HUES6 (cell line): ENCODE results near the gene RTN4R.

Experiments used
- H3K27ac ChIP-seq: 2 replicates; pipeline ENCODE4 v1.7.0; 2013; ENCODE audit warnings: low read depth, mild to moderate bottlenecking, low read length, inconsistent platforms
- H3K27me3 ChIP-seq: 2 replicates; pipeline ENCODE4 v1.6.1; 2013; ENCODE audit warnings: low read length; ENCODE audit not compliant: control insufficient read depth, insufficient read depth
- H3K36me3 ChIP-seq: 2 replicates; pipeline ENCODE4 v1.6.1; 2013; ENCODE audit warnings: low read length; ENCODE audit not compliant: control insufficient read depth, insufficient read depth
- H3K4me1 ChIP-seq: 2 replicates; pipeline ENCODE4 v1.6.1; 2013; ENCODE audit warnings: low read length; ENCODE audit not compliant: control insufficient read depth, insufficient read depth
- H3K4me3 ChIP-seq: 2 replicates; pipeline ENCODE4 v1.5.1; 2013; ENCODE audit warnings: low read depth, low read length
- H3K9ac ChIP-seq: one replicate; pipeline ENCODE4 v1.6.1; 2013; ENCODE audit warnings: mild to moderate bottlenecking, low read length
- H3K9me3 ChIP-seq: 2 replicates; pipeline ENCODE4 v1.6.1; 2013; ENCODE audit warnings: low read depth, low read length; ENCODE audit not compliant: control insufficient read depth, insufficient read depth

The RTN4R gene

DNA sequence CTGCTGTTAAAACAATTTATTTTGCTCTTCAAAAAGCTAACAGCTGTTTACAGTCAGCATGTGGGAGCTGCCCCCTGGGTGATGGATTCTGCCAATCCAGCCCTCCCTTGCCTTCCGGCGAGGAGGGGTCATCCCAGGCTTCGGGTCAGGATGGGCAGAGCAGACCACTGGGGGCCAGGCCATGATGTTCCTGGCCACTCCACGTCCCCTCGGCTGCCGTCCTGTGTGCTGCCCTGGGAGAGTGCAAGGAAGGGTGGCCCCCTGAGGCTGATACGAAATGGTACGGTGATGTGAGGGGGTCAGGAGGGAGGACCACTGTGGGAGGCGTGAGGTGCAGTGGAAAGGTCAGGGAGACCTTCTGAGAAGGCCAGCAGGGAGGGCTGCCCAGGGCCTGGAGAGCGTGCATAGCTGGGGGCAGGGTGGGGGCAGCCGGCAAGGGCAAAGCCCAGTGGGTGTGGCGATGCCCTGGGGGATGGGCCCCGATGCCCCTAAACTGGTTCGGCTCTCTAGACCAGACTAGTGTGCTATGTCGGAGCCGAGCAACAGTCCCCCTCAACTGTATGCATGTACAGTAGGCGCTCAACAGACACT lies 41.3 kb downstream of the RTN4R start:
- no peaks in the 10 kb centered on the region for H3K27me3 ChIP-seq
- H3K9me3 ChIP-seq, result peaks cover 7% of the 10 kb centered on the region; the same call in 1 of the 2 replicates
- H3K9ac ChIP-seq, result no peak overlapping the region
- H3K4me1 ChIP-seq, result no peaks in the 10 kb centered on the region
- H3K36me3 ChIP-seq, result no peaks in the 10 kb centered on the region
- no peak overlapping the region for H3K27ac ChIP-seq
- no peak overlapping the region for H3K4me3 ChIP-seq

- no peaks in the 10 kb centered on the region for H3K4me1 ChIP-seq
- H3K4me3 ChIP-seq, result no peak overlapping the region
- H3K27ac ChIP-seq, result no peak overlapping the region
- peaks cover 7% of the 10 kb centered on the region; the same call in 1 of the 2 replicates for H3K9me3 ChIP-seq
- no peak overlapping the region for H3K9ac ChIP-seq
- H3K27me3 ChIP-seq, result no peaks in the 10 kb centered on the region
- H3K36me3 ChIP-seq, result no peaks in the 10 kb centered on the region
These were observed 41.9 kb downstream of the RTN4R start for GRCh38 chr22:20226077-20226716.

GRCh38 chr22:20225693-20225966 lies 42.5 kb downstream of the RTN4R start:
- no peaks in the 10 kb centered on the region for H3K4me1 ChIP-seq
- no peak overlapping the region for H3K4me3 ChIP-seq
- H3K9me3 ChIP-seq, result peaks cover 7% of the 10 kb centered on the region; the same call in 1 of the 2 replicates
- no peak overlapping the region for H3K9ac ChIP-seq
- no peak overlapping the region for H3K27ac ChIP-seq
- H3K36me3 ChIP-seq, result no peaks in the 10 kb centered on the region
- H3K27me3 ChIP-seq, result no peaks in the 10 kb centered on the region

DNA sequence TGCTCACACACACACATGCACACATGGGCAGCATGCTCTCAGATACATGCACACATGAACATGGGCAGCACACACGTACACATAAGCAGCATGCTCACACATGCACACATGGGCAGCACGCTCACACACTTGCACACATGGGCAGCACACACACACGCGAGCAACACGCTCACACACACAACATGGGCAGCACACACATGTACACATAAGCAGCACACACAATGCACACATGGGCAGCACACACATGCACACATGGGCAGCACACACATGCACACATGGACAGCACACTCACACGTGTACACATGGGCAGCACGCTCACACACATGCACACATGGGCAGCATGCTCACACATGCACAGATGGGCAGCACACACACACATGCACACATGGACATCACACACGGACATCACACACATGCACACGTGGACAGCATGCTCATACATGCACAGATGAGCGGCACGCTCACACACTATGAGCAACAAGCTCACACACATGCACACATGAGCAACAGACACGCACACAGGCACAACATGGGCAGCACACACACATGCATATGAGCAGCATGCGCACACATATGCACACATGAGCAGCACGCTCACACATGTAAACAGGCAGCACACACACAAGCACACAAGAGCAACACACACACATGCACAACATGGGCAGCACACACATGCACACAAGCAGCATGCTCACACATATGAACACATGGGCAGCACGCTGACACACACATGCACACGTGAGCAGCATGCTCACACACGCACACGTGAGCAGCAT lies 43.0 kb downstream of the RTN4R start:
- Histone ChIP-seq H3K27me3 (no peaks in the 10 kb centered on the region), H3K4me1 (no peaks in the 10 kb centered on the region)

DNA sequence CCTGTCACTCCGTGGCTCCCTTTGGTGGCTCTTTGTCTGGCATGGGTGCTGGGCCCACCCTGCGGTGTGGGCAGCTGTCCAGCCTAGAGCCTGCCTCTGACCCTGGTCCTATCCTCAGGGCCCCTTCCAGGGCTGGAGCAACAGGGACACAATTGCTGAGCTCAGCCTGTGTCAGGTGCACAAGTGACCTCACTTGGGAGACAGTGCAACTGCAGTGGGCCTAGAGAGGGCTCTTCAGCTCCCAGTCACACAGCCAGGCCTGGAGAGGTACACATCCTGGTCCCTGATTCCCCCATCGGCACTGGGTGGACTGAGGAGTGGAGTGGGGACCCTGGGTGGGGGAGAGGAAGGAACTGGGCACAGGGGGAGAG lies 43.9 kb downstream of the RTN4R start:
- Histone ChIP-seq H3K4me1 (no peaks in the 10 kb centered on the region), H3K27me3 (no peaks in the 10 kb centered on the region), H3K4me3 (no peak overlapping the region), H3K9ac (no peak overlapping the region), H3K27ac (no peak overlapping the region), H3K36me3 (no peaks in the 10 kb centered on the region), H3K9me3 (peaks cover 13% of the 10 kb centered on the region)

More for the DNA sequence above, 43.0 kb downstream of the RTN4R start:
- Histone ChIP-seq H3K27ac (no peak overlapping the region), H3K9ac (no peak overlapping the region), H3K4me3 (no peak overlapping the region), H3K9me3 (peaks cover 7% of the 10 kb centered on the region; the same call in 1 of the 2 replicates), H3K36me3 (no peaks in the 10 kb centered on the region)

- Histone ChIP-seq H3K9ac (no peak overlapping the region), H3K27ac (no peak overlapping the region), H3K36me3 (no peaks in the 10 kb centered on the region), H3K9me3 (peaks cover 13% of the 10 kb centered on the region), H3K4me1 (no peaks in the 10 kb centered on the region), H3K27me3 (no peaks in the 10 kb centered on the region), H3K4me3 (no peak overlapping the region)
These were observed 44.5 kb downstream of the RTN4R start for GRCh38 chr22:20223421-20224255.

GRCh38 chr22:20222764-20223420 lies 45.2 kb downstream of the RTN4R start:
- H3K27ac ChIP-seq, result no peak overlapping the region

DNA sequence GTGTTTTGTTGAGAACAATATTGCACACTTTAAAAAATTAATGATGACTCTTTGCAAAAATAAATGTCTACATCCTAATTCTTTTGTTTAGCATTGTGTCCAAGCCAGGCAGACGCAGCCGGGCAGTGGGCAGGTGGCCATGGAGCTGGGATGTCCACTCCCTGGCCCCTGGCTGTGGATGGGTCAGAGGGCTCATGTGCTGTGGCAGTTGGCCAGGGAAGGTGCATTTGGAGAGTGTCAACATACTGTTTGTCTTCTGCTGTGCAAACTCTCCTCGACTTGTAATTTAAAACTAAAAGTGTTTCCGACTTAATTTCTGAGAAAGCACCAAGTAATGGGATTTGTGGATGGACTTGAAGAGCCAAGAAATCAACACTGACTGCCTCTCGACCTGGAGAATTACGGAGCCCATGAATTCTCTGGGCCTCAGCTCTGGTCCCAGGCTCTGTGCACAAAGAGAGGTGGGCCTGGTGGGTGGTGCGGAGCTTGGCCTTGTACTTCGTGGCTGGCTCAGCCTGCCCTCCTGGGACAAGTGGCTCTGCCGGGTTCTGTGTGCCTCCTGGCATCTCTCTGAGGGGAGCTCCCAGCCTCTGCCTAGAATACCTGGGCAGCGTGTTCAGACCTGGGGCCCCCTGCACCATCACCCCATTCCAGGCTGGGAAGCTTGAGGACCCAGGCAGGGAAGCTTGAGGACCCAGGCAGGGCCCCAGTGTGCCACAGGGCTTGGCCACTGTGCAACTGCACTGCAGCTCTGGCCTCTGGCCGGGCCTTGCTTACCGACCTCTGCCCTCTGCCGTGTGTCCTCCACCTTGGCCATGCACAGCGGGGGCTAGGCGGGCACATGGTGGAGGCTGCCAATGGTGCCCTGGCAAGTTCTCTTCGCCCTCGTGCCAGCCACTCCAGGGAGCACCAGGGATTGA lies 46.4 kb downstream of the RTN4R start:
- Histone ChIP-seq H3K36me3 (no peaks in the 10 kb centered on the region), H3K9me3 (peaks cover 13% of the 10 kb centered on the region), H3K9ac (no peak overlapping the region), H3K27me3 (no peaks in the 10 kb centered on the region), H3K4me3 (no peak overlapping the region), H3K27ac (no peak overlapping the region), H3K4me1 (no peaks in the 10 kb centered on the region)

More at GRCh38 chr22:20222764-20223420, 45.2 kb downstream of the RTN4R start:
- Histone ChIP-seq H3K27me3 (no peaks in the 10 kb centered on the region), H3K9me3 (peaks cover 13% of the 10 kb centered on the region), H3K36me3 (no peaks in the 10 kb centered on the region), H3K9ac (no peak overlapping the region), H3K4me1 (no peaks in the 10 kb centered on the region), H3K4me3 (no peak overlapping the region)

GRCh38 chr22:20220629-20221026 lies 47.5 kb downstream of the RTN4R start:
- H3K9ac ChIP-seq, result no peak overlapping the region
- H3K36me3 ChIP-seq, result no peaks in the 10 kb centered on the region
- H3K4me1 ChIP-seq, result no peaks in the 10 kb centered on the region
- no peak overlapping the region for H3K27ac ChIP-seq
- H3K9me3 ChIP-seq, result peaks cover 13% of the 10 kb centered on the region
- H3K4me3 ChIP-seq, result no peak overlapping the region
- H3K27me3 ChIP-seq, result no peaks in the 10 kb centered on the region
